Left lung (tissue), 10 donors: ENCODE results near the gene KRT3. TPM values are rescaled to one million over a fixed set of nuclear protein-coding genes. Genes with fewer than 3 reads are reported as not detected.

Source experiments
- ATAC-seq: fragments of 200-7000 bp; cut with Tn5 transposase; one replicate; pipeline ENCODE4 v1.9.1; 2020; ENCODE audit warnings: moderate library complexity
- DNase-seq, 4 donors: peaks; one replicate each; pipeline ENCODE4 v3.0.0-alpha.2; 2013 to 2020
- H3K27ac ChIP-seq, 2 donors: fragments of 200-600 bp; sonication (generic) in 1 of 2; one replicate each; pipeline versions ENCODE4 v1.5.0 to v1.8.0; 2020 to 2021
- H3K27me3 ChIP-seq, 2 donors: fragments of 200-600 bp; sonication (generic) in 1 of 2; one replicate each; pipeline versions ENCODE4 v1.5.0 to v1.8.0; 2020 to 2021
- H3K36me3 ChIP-seq, 2 donors: fragments of 200-600 bp; sonication (generic) in 1 of 2; one replicate each; pipeline versions ENCODE4 v1.5.0 to v1.8.0; 2020 to 2021
- H3K4me1 ChIP-seq, 2 donors: fragments of 200-600 bp; one replicate each; pipeline ENCODE4 v1.8.0; 2021
- H3K4me3 ChIP-seq, 2 donors: fragments of 200-600 bp; sonication (generic) in 1 of 2; one replicate each; pipeline versions ENCODE4 v1.5.0 to v1.8.0; 2020 to 2021; ENCODE audit warnings: mild to moderate bottlenecking in 1 of 2
- H3K9me3 ChIP-seq, 2 donors: fragments of 200-600 bp; sonication (generic) in 1 of 2; one replicate each; pipeline versions ENCODE4 v1.5.0 to v1.8.0; 2020 to 2021
- intact Hi-C, 2 donors: fragments of 100-400 bp; cut with DNase I; formaldehyde crosslinking; loops; one replicate each; pipeline versions ENCODE4 v1.11.2 to v1.14.2; 2022
- polyA plus RNA-seq, 6 donors: library from polyadenylated mRNA; unstranded; fragments of 120-200 nt; gene quantifications; one replicate each; pipeline ENCODE4 v1.2.1, GENCODE V29; 2013; ENCODE audit not compliant: insufficient read length in 6 of 6
- total RNA-seq, 2 donors: library from RNA; stranded (reverse); fragmentation: NEBNext Ultra II Directional; extraction: Animal tissue kit (Norgen Biotek cat#: 25700); gene quantifications; one replicate each; pipeline ENCODE4 v1.2.1, GENCODE V29; 2021
- TF ChIP-seq, protein P1 (sequence below), 2 donors: fragments of 200-600 bp; sonication (generic) in 1 of 2; IDR thresholded peaks; one replicate each; pipeline versions ENCODE4 v1.5.0 to v1.8.0; 2021; ENCODE audit warnings: antibody characterized with exemption in 2 of 2
- donor health status: DM: no; HTN: yes; CAD: no.
- donor health status: DM: no; HTN: no; CAD: no.

The KRT3 gene
- total and polyA plus RNA-seq, 8 donors, result not detected

DNA sequence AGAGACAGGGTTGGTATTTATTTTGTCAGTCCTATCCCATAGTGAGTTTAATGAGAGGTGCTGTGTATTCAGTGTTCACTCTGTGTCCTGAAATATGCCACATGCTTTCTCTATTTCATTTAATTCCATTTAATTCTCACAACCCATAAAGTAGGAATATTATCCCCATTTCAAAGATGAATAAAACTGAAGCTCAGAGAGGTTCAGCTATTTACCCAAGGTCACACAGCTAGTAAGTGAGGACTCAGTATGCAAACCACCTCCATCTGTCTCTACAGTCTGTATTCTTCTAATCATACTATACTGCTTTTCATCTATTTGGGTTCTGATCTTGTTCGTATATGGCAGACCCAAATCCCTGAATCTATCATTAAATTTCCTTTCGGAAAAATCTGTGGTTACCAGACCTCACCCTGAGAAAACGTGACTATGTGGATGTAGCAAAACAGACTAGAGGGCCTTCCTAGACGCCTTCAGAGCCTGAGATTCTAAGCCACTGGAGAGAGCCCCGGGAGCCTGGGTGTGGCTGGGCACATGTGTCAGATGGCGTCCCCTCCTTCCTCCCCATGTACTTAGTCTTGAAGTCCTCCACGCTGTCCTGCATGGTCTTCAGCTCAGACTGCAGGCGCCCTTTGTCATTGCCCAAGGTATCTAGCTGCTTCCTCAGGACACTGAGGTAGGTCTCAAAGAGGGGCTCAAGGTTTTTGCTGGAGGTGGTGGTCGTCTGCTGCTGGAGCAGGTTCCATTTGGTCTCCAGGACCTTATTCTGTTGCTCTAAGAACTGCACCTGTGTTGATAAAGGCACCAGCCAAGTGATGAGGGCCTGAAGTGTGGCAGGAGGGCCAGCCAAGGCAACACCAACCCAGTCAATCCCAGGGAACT lies 15.5 kb upstream of the KRT3 start:
- TF ChIP-seq, protein P1, sequence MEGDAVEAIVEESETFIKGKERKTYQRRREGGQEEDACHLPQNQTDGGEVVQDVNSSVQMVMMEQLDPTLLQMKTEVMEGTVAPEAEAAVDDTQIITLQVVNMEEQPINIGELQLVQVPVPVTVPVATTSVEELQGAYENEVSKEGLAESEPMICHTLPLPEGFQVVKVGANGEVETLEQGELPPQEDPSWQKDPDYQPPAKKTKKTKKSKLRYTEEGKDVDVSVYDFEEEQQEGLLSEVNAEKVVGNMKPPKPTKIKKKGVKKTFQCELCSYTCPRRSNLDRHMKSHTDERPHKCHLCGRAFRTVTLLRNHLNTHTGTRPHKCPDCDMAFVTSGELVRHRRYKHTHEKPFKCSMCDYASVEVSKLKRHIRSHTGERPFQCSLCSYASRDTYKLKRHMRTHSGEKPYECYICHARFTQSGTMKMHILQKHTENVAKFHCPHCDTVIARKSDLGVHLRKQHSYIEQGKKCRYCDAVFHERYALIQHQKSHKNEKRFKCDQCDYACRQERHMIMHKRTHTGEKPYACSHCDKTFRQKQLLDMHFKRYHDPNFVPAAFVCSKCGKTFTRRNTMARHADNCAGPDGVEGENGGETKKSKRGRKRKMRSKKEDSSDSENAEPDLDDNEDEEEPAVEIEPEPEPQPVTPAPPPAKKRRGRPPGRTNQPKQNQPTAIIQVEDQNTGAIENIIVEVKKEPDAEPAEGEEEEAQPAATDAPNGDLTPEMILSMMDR (IDR thresholded peaks at IDR 0.05), result no peak
- ATAC-seq (no peak), DNase-seq (no peak)
- Histone ChIP-seq H3K27me3 (peaks cover 6 to 84% of the 10 kb centered on the region in 2 donors), H3K27ac (no peak overlapping the region), H3K4me1 (peaks cover 12 to 16% of the 10 kb centered on the region in 2 donors), H3K4me3 (no peak overlapping the region), H3K36me3 (no peaks in the 10 kb centered on the region), H3K9me3 (no peaks in the 10 kb centered on the region)
- intact Hi-C loops, result no loop called here

DNA sequence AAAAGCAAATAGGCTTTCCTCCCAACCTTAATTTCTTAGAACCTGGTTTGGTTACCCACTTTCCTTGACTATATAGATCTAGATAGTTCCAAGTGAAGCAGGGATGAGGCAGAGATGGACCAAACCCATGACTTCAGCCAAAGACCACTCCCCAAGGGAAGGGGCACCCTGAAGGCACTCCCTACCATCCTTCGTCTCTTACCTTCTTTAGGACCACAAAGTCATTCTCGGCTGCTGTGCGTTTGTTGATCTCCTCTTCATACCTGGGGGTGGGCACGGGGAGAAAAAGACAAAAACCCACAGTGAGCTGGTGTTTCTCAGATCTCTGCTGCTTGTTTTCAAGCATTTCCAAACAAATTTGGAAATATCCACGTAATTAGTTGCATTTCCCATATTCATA lies 14.6 kb upstream of the KRT3 start:
- H3K4me3 ChIP-seq, result no peak overlapping the region
- intact Hi-C loops, result no loop called here
- H3K9me3 ChIP-seq, result no peaks in the 10 kb centered on the region
- DNase-seq, result no peak
- H3K27me3 ChIP-seq, result peaks cover 6 to 83% of the 10 kb centered on the region in 2 donors
- H3K27ac ChIP-seq, result no peak overlapping the region
- peaks cover 12 to 16% of the 10 kb centered on the region in 2 donors for H3K4me1 ChIP-seq
- ATAC-seq, result no peak
- TF ChIP-seq, protein P1 (IDR thresholded peaks at IDR 0.05), result no peak
- H3K36me3 ChIP-seq, result no peaks in the 10 kb centered on the region

- no peak for DNase-seq
- no peak for ATAC-seq
- intact Hi-C loops, result no loop called here
- H3K27ac ChIP-seq, result no peak overlapping the region
- H3K9me3 ChIP-seq, result no peaks in the 10 kb centered on the region
- H3K27me3 ChIP-seq, result peaks cover 6 to 89% of the 10 kb centered on the region in 2 donors
- TF ChIP-seq, protein P1 (IDR thresholded peaks at IDR 0.05), result no peak
- H3K4me1 ChIP-seq, result peaks cover 4% of the 10 kb centered on the region in 2 donors
- H3K4me3 ChIP-seq, result no peak overlapping the region
- H3K36me3 ChIP-seq, result no peaks in the 10 kb centered on the region
Observed at GRCh38 chr12:52809166-52809565, 13.2 kb upstream of the KRT3 start.

- H3K36me3 ChIP-seq, result no peaks in the 10 kb centered on the region
- H3K4me1 ChIP-seq, result no peaks in the 10 kb centered on the region
- intact Hi-C loops, result no loop called here
- peaks cover 6 to 85% of the 10 kb centered on the region in 2 donors for H3K27me3 ChIP-seq
- DNase-seq (no peak), ATAC-seq (no peak)
- no peak overlapping the region for H3K4me3 ChIP-seq
- H3K27ac ChIP-seq, result no peak overlapping the region
- no peaks in the 10 kb centered on the region for H3K9me3 ChIP-seq
- TF ChIP-seq, protein P1 (IDR thresholded peaks at IDR 0.05), result no peak
Observed at GRCh38 chr12:52808573-52809160, 12.8 kb upstream of the KRT3 start.
